PC-9 (cell line): ENCODE data around the gene CREM. TPM values are rescaled to one million over a fixed set of nuclear protein-coding genes. Genes with fewer than 3 reads are reported as not detected.

ENCODE experiments used
- BruUV-seq: library from RNA; stranded (reverse); fragments of 400-500 nt; replicated peaks from 2 replicates; lab custom pipeline; 2021; lab: Mats Ljungman, UMichigan
- CTCF ChIA-PET: fragments of 300-600 bp; sonication (Branson Sonifier 250); formaldehyde crosslinking; loops from one replicate; lab custom pipeline; 2022; ENCODE audit warnings: antibody characterized with exemption; lab: Charles Lee
- POLR2A ChIA-PET: fragments of 300-600 bp; sonication (Branson Sonifier 250); formaldehyde crosslinking; loops from one replicate; lab custom pipeline; 2022; ENCODE audit warnings: antibody characterized with exemption; ENCODE audit not compliant: unreplicated experiment; lab: Charles Lee
- DNase-seq, 2 experiments: peaks; one replicate each; pipeline versions ENCODE4 v3.0.0 to v3.0.0-alpha.2; 2015 to 2022; ENCODE audit warnings: mixed read lengths in 1 of 2
- H2AFZ ChIP-seq: fragments of 200-600 bp; sonication (generic); 2 replicates; pipeline ENCODE4 v1.8.1; 2017; ENCODE audit warnings: antibody characterized with exemption
- H3F3A ChIP-seq: fragments of 200-600 bp; sonication (generic); 2 replicates; pipeline ENCODE4 v1.8.1; 2017; ENCODE audit warnings: antibody characterized with exemption, mild to moderate bottlenecking, low read depth; ENCODE audit not compliant: insufficient read depth
- H3K27ac ChIP-seq: fragments of 200-600 bp; sonication (generic); 2 replicates; pipeline ENCODE4 v1.6.1; 2016; ENCODE audit warnings: mixed run types
- H3K27me3 ChIP-seq: fragments of 200-600 bp; sonication (generic); 2 replicates; pipeline ENCODE4 v1.6.1; 2016; ENCODE audit warnings: low read depth, mixed run types; ENCODE audit not compliant: insufficient read depth
- H3K36me3 ChIP-seq: fragments of 200-600 bp; sonication (generic); 2 replicates; pipeline ENCODE4 v1.6.1; 2016; ENCODE audit warnings: low read depth, mixed run types
- H3K4me1 ChIP-seq: fragments of 200-600 bp; sonication (generic); replicated peaks from 2 replicates; pipeline ENCODE4 v1.6.1; 2016; ENCODE audit warnings: mixed run types; ENCODE audit not compliant: insufficient read depth
- H3K4me2 ChIP-seq: fragments of 200-600 bp; sonication (generic); 2 replicates; pipeline ENCODE4 v1.6.1; 2017; ENCODE audit warnings: mixed run types
- H3K4me3 ChIP-seq: fragments of 200-600 bp; sonication (generic); 2 replicates; pipeline ENCODE4 v1.6.1; 2016; ENCODE audit warnings: mixed run types
- H3K79me2 ChIP-seq: fragments of 200-600 bp; sonication (generic); 2 replicates; pipeline ENCODE4 v1.6.1; 2017; ENCODE audit warnings: low read depth, mixed run types
- H3K9me2 ChIP-seq: fragments of 200-600 bp; sonication (generic); 2 replicates; pipeline ENCODE4 v1.8.1; 2017; ENCODE audit warnings: mild to moderate bottlenecking; ENCODE audit not compliant: insufficient read depth
- H3K9me3 ChIP-seq: fragments of 200-600 bp; sonication (generic); 2 replicates; pipeline ENCODE4 v1.8.1; 2016; ENCODE audit warnings: low read depth; ENCODE audit not compliant: insufficient read depth
- H4K20me1 ChIP-seq: fragments of 200-600 bp; sonication (generic); 2 replicates; pipeline ENCODE4 v1.8.1; 2017; ENCODE audit not compliant: insufficient read depth
- EZH2 ChIP-seq: fragments of 200-600 bp; sonication (generic); IDR thresholded peaks from 2 replicates; pipeline ENCODE4 v1.8.0; 2017; ENCODE audit warnings: antibody characterized with exemption, low read depth
- intact Hi-C: fragments of 100-400 bp; cut with micrococcal nuclease; formaldehyde crosslinking; loops from one replicate; pipeline ENCODE4 v1.10.0; 2022; ENCODE audit not compliant: unreplicated experiment
- microRNA-seq: library from miRNA; unstranded; fragments of <30 nt; microRNA quantifications from one replicate; pipeline ENCODE4 v1.2.0, GENCODE V29; 2021; ENCODE audit warnings: borderline number of aligned reads, borderline replicate concordance
- total RNA-seq: library from RNA; stranded (reverse); gene quantifications from 2 replicates; pipeline ENCODE4 v1.2.3, GENCODE V29; 2021
- TF ChIP-seq, protein P1 (sequence below): fragments of 200-600 bp; sonication (generic); conservative IDR thresholded peaks from 2 replicates; pipeline ENCODE4 v1.6.1; 2017; ENCODE audit warnings: mixed run types, antibody characterized with exemption, mild to moderate bottlenecking, moderate library complexity

CREM gene
- total RNA-seq, 1 experiment from 2014 or later, result 25.6 TPM

DNA sequence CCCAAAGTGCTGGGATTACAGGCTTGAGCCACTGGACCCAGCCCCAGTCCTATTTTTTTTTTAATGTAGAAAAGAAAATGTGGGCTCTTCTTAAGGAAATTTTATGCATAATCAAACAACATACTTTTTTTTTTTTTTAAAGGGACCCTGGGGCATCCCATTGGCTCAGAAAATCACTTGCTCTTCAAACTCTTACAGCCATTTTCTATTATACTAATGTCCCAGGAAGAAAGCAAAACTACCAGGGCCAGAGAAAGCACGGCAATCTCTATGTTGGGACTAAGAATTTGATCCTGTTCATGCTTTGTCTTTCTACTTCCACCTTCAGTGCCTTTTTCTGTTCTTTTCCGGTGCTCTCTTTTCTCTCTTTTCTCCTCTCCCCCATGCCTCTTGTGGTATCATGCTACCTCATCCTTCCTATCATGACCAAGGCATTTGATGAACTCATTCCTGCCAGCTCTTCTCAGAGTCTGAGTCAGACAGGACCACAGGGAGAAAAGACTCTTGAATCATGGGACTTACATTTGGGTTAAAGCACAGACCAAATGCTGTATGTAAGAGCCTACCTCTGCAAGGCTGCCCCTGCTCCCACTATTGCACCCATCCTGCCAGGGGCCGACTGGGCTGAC, 133.2 kb downstream of the CREM start:
- intact Hi-C loops, result no loop called here
- no peak overlapping the region for H3K4me3 ChIP-seq
- no peak for DNase-seq
- H3K4me2 ChIP-seq, result no peak overlapping the region
- no peaks in the 10 kb centered on the region for H3K9me2 ChIP-seq
- H3F3A ChIP-seq, result no peaks in the 10 kb centered on the region
- H3K79me2 ChIP-seq, result no peaks in the 10 kb centered on the region
- no peaks in the 10 kb centered on the region for H3K36me3 ChIP-seq
- POLR2A ChIA-PET, result interaction anchor here (0.6 kb wide), 1 partner anchor 546 kb away, joined by 5 read pairs; no protein-coding TSS in a partner anchor
- H3K27me3 ChIP-seq, result no peaks in the 10 kb centered on the region
- CTCF ChIA-PET, result no interaction called here
- no peaks in the 10 kb centered on the region for H3K9me3 ChIP-seq
- TF ChIP-seq EZH2, result no peak
- TF ChIP-seq, protein P1, sequence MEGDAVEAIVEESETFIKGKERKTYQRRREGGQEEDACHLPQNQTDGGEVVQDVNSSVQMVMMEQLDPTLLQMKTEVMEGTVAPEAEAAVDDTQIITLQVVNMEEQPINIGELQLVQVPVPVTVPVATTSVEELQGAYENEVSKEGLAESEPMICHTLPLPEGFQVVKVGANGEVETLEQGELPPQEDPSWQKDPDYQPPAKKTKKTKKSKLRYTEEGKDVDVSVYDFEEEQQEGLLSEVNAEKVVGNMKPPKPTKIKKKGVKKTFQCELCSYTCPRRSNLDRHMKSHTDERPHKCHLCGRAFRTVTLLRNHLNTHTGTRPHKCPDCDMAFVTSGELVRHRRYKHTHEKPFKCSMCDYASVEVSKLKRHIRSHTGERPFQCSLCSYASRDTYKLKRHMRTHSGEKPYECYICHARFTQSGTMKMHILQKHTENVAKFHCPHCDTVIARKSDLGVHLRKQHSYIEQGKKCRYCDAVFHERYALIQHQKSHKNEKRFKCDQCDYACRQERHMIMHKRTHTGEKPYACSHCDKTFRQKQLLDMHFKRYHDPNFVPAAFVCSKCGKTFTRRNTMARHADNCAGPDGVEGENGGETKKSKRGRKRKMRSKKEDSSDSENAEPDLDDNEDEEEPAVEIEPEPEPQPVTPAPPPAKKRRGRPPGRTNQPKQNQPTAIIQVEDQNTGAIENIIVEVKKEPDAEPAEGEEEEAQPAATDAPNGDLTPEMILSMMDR, result no peak
- H2AFZ ChIP-seq, result no peak overlapping the region
- no peaks in the 10 kb centered on the region for H3K4me1 ChIP-seq
- no peaks in the 10 kb centered on the region for H4K20me1 ChIP-seq
- no peak overlapping the region for H3K27ac ChIP-seq
- BruUV-seq, result no TSS peak

DNA sequence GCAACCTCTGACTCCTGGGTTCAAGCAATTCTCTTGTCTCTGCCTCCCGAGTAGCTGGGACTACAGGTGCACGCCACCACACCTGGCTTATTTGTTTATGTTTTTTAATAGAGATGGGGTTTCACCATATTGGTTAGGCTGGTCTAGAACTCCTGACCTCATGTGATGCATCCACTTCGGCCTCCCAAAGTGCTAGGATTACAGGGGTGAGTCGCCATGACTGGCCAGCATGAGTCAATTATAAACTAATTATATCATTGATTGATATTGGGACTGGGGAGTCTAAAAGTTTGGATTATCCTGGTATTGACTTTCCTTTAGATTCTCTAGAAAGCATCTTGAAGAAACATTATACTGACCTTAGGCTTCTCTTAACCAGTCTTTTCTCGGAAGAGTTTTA, 135.8 kb downstream of the CREM start:
- Histone ChIP-seq H3K4me3 (no peak overlapping the region), H3K4me1 (no peaks in the 10 kb centered on the region), H3K4me2 (no peak overlapping the region), H3F3A (no peaks in the 10 kb centered on the region), H4K20me1 (no peaks in the 10 kb centered on the region), H3K27me3 (no peaks in the 10 kb centered on the region), H3K79me2 (no peaks in the 10 kb centered on the region), H3K9me2 (no peaks in the 10 kb centered on the region), H2AFZ (no peak overlapping the region), H3K9me3 (no peaks in the 10 kb centered on the region), H3K36me3 (no peaks in the 10 kb centered on the region), H3K27ac (no peak overlapping the region)
- intact Hi-C loops, result no loop called here
- TF ChIP-seq EZH2, result no peak
- TF ChIP-seq, protein P1, result no peak
- no peak for DNase-seq
- BruUV-seq, result no TSS peak
- ChIA-PET POLR2A (no interaction called here), CTCF (no interaction called here)

Small RNA genes lying within 50 kb of the gene (microRNA-seq; reads per million reads assigned to microRNA genes)
- 2.7 reads per million for gene MIR3611

Other genes starting within 250 kb of the CREM start
- 24.7 and 31.5 TPM in 2 replicates for gene CUL2, start 36.5 kb upstream of the CREM start, total RNA-seq
- 54.9 and 69.5 TPM in 2 replicates for gene CCNY, start 209.7 kb downstream of the CREM start, total RNA-seq